Mononuclear cell (primary cell): Measurements from ENCODE around the gene GBX1. TPM values are rescaled to one million over a fixed set of nuclear protein-coding genes. Genes with fewer than 3 reads are reported as not detected.

ENCODE experiments used
- H3K27me3 ChIP-seq: 2 replicates; pipeline ENCODE4 v1.6.0; 2011; ENCODE audit warnings: low read length, control low read depth; ENCODE audit not compliant: insufficient read depth
- H3K4me1 ChIP-seq: 2 replicates; pipeline ENCODE4 v1.5.1; 2011; ENCODE audit warnings: mild to moderate bottlenecking, low read length, control low read depth; ENCODE audit not compliant: insufficient read depth
- H3K4me3 ChIP-seq: 2 replicates; pipeline ENCODE4 v1.5.1; 2011; ENCODE audit warnings: mild to moderate bottlenecking, low read length, moderate library complexity
- H3K9me3 ChIP-seq: 2 replicates; pipeline ENCODE4 v1.5.1; 2011; ENCODE audit warnings: low read depth, mild to moderate bottlenecking, control low read depth, low read length
- total RNA-seq: library from RNA; depleted of rRNA; stranded (reverse); fragments of >200 nt; gene quantifications from one replicate; pipeline ENCODE4 v1.2.3, GENCODE V29; 2012

The GBX1 gene
- total RNA-seq, 1 donor, result not detected

DNA sequence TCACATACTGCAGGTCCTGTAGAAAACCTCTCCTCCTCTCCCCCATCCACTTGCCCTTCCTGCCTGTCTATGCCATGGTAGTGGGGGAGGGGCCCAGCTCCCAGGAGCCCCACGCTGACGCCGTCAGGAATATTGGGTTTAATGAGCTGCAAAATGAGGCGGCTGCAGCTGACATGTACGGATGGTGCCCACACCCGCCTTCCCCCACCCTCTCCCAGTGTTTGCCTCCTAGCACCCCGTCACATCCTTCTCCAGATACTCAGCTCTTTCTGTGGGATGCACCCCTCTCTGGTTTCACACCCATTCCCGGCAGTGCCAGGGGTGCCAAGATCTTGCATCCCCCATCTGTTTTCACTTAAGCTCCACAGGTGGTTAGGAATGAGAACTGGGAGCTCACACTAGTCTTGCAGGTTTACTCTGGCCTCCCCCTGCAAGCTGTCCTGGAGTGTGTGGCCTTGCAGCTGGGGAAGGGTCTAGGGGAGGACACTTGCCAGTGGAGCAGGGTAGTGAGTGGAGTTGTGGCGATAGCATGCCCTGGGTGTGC is 26.1 kb downstream of the GBX1 start:
- Histone ChIP-seq H3K9me3 (no peaks in the 10 kb centered on the region), H3K4me1 (no peaks in the 10 kb centered on the region), H3K27me3 (no peaks in the 10 kb centered on the region), H3K4me3 (no peak overlapping the region)

- Histone ChIP-seq H3K4me3 (no peak overlapping the region), H3K4me1 (no peaks in the 10 kb centered on the region), H3K9me3 (no peaks in the 10 kb centered on the region), H3K27me3 (no peaks in the 10 kb centered on the region)
Observed at GRCh38 chr7:151140826-151141225, 26.7 kb downstream of the GBX1 start.

GRCh38 chr7:151139791-151140190 is 27.7 kb downstream of the GBX1 start:
- Histone ChIP-seq H3K9me3 (no peaks in the 10 kb centered on the region), H3K27me3 (no peaks in the 10 kb centered on the region), H3K4me1 (no peaks in the 10 kb centered on the region), H3K4me3 (no peak overlapping the region)

DNA sequence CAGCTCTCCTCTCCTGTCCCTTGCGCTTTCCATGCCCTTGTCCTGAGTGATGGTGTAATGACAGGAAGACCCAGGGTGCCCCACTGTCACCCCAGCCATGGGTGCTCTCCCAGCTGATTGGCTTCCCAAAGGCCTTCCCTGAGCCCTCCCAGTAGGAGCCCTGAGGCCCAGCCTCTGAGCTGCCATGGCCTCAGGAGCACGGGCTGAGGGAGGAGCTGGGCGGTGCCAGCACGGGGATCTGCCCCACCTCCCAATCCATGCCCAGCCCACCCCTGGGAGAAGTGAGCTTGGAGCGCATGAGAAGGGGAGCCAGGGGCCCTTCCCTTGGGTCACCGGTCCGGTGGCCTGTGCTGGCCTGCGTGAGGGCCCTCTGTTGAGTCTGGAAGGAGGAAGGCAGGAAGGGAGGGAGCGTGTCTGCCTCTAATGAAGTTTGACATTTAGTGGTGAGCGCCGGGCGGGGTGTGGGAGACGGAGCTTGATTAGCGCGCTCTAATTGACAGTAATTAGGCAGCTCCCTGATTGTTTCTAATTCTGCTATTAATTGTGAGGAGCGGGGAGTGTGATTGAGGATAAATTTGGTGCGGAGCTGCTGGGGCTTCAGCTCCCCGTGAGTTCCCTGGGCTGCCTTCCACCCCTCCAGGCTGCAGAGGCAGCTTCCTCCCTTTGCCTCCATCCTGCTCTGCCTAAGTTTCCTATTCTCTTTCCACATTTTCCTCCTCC is 28.3 kb downstream of the GBX1 start:
- Histone ChIP-seq H3K4me3 (no peak overlapping the region), H3K27me3 (no peaks in the 10 kb centered on the region), H3K4me1 (no peaks in the 10 kb centered on the region), H3K9me3 (no peaks in the 10 kb centered on the region)

DNA sequence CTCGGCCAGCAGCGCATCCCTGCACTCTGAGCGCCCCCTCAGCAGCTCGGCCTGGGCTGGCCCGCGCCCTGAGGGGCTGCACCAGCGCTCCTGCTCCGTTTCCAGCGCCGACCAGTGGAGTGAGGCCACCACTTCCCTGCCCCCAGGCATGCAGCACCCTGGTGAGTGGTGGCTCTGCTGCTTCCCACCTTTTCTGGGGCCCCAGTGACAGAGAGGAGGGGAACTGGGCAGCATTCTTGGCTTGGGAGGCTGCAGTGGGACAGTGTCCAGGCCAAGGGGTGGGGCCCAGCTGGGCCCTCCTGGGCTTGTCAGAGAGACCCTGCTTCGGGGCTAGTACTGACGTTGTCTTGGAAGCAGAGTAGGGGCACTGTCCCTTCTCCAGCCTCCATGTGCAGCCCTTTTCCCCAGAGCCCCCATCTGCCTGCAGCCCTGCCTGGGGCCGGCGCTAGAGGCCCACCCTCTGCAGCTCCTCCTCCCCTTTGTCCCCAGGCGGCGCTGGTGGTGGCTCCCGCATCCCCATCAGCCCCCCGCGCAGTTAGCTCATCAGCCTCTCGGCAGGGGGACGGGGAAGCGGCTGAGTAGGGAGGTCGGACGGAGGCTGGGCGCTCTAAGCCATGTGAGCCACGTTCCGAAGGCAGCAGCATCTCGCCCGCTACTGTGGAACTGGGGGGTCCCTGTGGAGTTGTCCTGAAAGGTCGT is 29.2 kb downstream of the GBX1 start:
- no peak overlapping the region for H3K4me3 ChIP-seq
- H3K9me3 ChIP-seq, result no peaks in the 10 kb centered on the region
- H3K4me1 ChIP-seq, result no peaks in the 10 kb centered on the region
- no peaks in the 10 kb centered on the region for H3K27me3 ChIP-seq

GRCh38 chr7:151137791-151138152 is 29.7 kb downstream of the GBX1 start:
- Histone ChIP-seq H3K4me1 (no peaks in the 10 kb centered on the region), H3K4me3 (no peak overlapping the region), H3K27me3 (no peaks in the 10 kb centered on the region), H3K9me3 (no peaks in the 10 kb centered on the region)

DNA sequence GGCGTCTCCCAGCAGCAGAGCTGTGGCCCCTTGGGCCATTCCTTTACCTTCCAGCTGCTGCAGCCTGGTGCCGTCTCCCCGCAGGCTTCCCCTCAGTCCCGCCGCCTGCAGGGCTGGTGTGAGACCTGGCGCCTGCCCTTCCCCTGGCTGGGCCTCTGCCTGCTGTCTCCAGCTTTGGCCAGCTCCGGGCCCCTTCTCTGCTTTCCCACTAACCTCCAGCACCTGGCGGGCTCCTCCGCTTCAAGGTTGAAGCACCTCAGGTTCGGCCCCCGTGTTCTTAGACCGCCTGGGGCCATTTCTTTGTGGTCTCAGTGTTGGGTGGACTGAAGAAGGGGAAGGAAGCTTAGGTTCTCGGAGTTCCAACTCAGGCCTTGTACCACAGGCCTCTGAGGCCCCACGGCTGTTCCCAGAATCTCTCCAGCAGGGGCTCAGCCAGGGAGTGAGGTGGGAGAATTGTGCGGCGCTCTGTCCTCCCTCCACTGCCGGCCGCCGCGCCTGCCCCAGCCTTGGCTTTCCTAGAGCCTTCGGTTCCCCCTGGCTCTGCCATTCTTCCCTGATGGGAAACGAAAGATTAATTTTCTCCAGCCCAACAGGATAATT is 30.3 kb downstream of the GBX1 start:
- H3K4me1 ChIP-seq, result no peaks in the 10 kb centered on the region
- H3K4me3 ChIP-seq, result no peak overlapping the region
- H3K9me3 ChIP-seq, result no peaks in the 10 kb centered on the region
- no peaks in the 10 kb centered on the region for H3K27me3 ChIP-seq

DNA sequence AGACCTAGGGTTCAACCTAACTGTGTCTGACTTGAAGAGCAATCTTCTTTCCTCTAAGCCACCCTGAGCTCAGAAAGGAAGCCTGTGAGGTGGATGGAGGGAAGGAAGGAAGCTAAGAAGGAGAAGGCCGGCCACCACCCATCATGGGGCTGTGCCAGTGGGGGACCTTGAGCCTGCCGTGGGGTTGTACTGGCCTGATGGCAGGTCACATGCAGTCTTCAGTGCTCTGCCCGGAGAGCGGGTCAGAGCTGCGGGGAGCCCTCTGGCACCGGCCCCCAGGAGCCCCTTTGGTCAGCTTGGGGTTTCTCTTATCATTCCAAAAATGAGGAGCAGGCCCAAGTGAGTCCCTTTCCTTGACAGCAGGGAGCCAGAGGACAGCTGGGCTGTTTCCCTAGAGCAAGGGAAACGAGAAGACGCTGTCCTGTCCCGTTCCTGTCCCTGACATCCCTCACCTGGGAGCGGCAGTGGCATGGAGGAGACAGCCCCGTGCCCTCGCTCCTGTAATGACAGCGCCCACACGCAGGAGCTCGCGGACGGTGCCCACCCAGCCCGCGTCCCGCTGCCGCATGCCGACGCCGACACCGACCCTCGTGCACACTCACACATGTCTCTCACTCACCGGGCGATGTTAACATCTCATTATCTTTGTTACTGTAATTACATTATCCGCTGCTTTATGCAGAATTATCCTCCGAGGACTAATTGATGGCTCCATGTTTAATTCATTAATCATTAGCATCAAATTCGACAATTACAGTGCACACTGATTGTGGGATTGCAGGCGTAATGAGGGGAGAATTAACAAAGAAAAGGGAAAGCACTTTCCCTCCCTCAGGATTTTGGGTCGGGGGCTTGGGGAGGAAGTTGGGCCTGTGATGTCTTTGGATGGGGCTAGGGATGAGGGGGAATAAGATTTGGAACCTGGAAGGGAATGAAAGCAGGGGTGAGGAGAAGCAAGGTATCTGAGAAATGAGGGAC is 31.3 kb downstream of the GBX1 start:
- no peaks in the 10 kb centered on the region for H3K9me3 ChIP-seq
- no peak overlapping the region for H3K4me3 ChIP-seq
- H3K27me3 ChIP-seq, result no peaks in the 10 kb centered on the region
- no peaks in the 10 kb centered on the region for H3K4me1 ChIP-seq

DNA sequence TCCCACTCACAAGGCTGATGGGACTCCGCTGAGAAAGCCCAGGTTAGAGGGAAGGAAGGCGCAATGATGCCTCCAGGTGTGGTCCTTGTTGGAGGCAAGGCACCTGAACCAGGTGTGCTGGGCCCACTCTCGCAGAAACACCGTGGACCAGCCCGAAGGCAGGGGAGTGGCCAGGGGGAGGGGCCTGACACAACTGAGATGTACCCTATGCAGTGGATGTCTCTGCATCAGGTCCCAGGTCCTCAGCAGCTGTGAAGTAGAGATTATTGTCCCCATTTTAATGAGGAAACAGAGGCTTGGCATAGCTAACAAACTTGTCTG is 32.0 kb downstream of the GBX1 start:
- Histone ChIP-seq H3K4me1 (no peaks in the 10 kb centered on the region), H3K27me3 (no peaks in the 10 kb centered on the region), H3K9me3 (no peaks in the 10 kb centered on the region), H3K4me3 (no peak overlapping the region)

DNA sequence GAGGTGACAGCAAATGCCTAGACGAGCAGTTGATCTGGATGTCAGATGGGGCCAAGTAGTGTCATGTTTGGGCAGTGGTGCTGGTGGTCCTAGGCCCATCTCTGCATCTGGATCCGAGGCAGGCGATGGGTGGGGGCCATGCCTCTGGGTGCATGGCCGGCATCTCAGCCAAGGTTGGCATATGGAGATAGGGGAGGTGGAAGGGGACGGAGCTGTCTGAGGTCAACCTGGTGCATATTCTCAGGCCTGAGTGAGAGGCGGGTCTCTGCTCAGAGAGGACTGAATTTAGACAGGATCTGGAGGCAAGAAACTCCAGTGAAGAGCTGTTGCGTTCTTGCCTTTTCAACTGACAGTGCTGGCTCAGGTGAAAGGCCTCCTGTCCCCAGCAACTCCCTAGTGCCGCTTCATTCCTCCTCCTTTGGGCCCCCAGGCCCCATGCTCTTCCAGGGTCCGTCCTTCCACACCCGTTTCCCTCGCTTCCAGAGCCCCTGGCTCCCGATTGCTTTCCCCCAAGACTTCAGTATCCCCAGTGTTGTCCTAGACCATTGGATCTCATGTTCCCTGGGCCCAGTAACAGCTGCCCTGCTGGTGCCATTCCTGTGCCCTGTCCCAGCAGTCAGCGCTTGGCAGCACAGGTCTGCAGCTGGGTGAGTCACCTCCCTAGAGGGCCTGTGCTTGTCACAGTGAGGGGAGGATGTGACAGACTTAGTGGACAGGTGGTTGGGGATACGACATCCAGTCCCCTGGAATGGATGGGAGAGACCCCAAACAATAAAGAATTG is 32.6 kb downstream of the GBX1 start:
- Histone ChIP-seq H3K4me3 (no peak overlapping the region), H3K9me3 (no peaks in the 10 kb centered on the region), H3K27me3 (no peaks in the 10 kb centered on the region), H3K4me1 (no peaks in the 10 kb centered on the region)

DNA sequence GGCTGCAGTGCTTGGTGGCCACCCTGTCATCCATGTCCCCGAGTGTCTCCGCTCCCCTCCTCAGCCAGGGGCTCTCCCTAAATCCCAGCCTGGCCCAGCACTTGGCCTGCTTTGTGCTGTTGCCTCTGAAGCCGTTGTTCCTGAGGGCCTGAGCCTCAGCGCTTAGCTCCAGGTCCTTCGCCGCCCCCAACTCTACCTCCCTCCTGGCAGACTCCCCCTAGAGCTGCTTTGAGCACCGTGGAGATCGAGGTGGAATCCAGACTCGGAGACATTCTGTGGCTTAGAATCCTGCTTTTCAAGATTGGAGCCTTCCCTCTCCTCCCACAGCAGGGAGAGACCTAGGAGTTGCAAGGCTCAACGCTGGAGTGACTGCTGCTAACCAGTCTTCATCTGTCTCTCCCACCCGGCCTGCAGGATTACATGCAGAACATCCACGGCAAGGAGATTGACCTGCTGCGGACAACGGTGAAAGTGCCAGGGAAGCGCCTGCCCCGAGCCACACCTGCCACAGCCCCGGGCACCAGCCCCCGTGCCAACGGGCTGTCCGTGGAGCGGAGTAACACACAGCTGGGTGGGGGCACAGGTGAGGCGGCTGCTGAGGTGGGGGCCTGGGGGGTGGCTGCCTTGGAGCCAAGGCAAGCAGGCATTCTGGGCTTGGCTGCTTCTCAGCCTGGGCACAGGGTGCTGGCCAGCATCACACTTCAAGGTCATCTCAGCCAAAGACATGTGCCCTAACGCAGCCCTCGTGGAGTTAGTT is 33.3 kb downstream of the GBX1 start:
- H3K9me3 ChIP-seq, result no peaks in the 10 kb centered on the region
- no peaks in the 10 kb centered on the region for H3K27me3 ChIP-seq
- no peak overlapping the region for H3K4me3 ChIP-seq
- no peaks in the 10 kb centered on the region for H3K4me1 ChIP-seq

- no peaks in the 10 kb centered on the region for H3K9me3 ChIP-seq
- no peak overlapping the region for H3K4me3 ChIP-seq
- no peaks in the 10 kb centered on the region for H3K4me1 ChIP-seq
- no peaks in the 10 kb centered on the region for H3K27me3 ChIP-seq
Observed at GRCh38 chr7:151133266-151133985, 34.1 kb downstream of the GBX1 start.

DNA sequence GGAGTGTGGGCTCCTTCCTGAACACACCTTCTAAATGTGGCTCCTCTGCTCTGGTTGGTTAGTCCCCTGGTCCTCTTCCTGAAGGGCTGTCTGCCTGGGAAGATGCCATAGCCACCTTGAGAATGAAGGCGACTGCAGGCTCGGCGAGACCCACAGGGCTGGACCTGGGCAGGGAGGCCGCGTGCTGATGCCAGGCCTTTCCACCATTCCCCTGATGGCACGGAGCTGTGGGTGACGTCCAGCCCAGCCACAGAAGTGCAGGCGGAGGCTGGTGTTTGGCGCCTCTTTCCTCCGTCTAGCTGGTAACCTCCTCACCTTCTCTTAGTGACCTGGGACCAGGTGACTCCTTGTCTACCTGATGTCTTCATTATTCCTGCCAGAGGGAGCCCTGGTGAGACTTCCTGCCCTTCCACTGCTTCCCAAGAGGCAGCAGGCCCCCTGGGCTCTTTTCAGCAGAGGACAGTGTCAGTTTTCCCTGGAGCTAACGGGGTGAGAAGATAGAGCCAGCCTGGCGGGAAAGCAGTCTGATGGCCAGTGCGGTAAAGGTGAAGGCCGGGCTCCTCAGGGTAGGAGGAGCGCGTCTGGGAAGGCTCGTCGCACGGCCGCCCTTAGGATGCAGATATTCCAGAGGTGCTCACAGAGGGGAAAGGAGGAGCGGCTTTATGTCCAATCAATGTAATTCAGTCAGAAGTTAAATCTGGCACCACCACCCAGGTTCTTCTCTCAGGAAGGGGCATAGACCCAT is 34.9 kb downstream of the GBX1 start:
- no peaks in the 10 kb centered on the region for H3K9me3 ChIP-seq
- no peaks in the 10 kb centered on the region for H3K4me1 ChIP-seq
- H3K4me3 ChIP-seq, result no peak overlapping the region
- no peaks in the 10 kb centered on the region for H3K27me3 ChIP-seq
